ENCODE measurements around the gene SLIT3.

- TF ChIP-seq CTCF (IDR thresholded peaks at IDR 0.05; ENCODE audit: extremely low read depth in 1 of 2, insufficient read depth in 1 of 2, low read depth in 1 of 2, low read length in 2 of 2) (no peak), JUN (IDR thresholded peaks at IDR 0.05; ENCODE audit: borderline replicate concordance, insufficient read depth, insufficient read length, low read depth) (no peak), GATA2 (IDR thresholded peaks at IDR 0.05; ENCODE audit: insufficient read depth, insufficient read length, low read depth, low read length) (no peak)
Observed at GRCh38 chr5:168790671-168791250, 510.2 kb downstream of the SLIT3 start.
